Anterior cingulate cortex (tissue), 58 donors: ENCODE results near the gene KHDC3L.

Experiments used
- DNase-seq, 58 donors: peaks; one replicate each; lab custom pipeline; 2025; lab: John Stamatoyannopoulos, UW

Gene KHDC3L

GRCh38 chr6:73362358-73362757 lies at the start of gene KHDC3L:
KHDC3L (plus strand) TSS chr6:73362658; CDS start chr6:73362730, 72 bp downstream.
- DNase-seq = no peak

- no peak for DNase-seq
Observed at GRCh38 chr6:73314577-73315492, 47.6 kb upstream of the KHDC3L start.

GRCh38 chr6:73323323-73323722 lies 39.1 kb upstream of the KHDC3L start:
- DNase-seq = no peak

- DNase-seq = no peak
Observed at GRCh38 chr6:73325656-73326055, 36.8 kb upstream of the KHDC3L start.

GRCh38 chr6:73328790-73329189 lies 33.7 kb upstream of the KHDC3L start:
- DNase-seq = no peak

GRCh38 chr6:73329201-73329600 lies 33.3 kb upstream of the KHDC3L start:
- no peak for DNase-seq

- DNase-seq = no peak
Observed at GRCh38 chr6:73339340-73339739, 23.1 kb upstream of the KHDC3L start.

- no peak for DNase-seq
Observed at GRCh38 chr6:73340048-73340447, 22.4 kb upstream of the KHDC3L start.

GRCh38 chr6:73341335-73341734 lies 21.1 kb upstream of the KHDC3L start:
- no peak for DNase-seq

GRCh38 chr6:73342174-73342573 lies 20.3 kb upstream of the KHDC3L start:
- DNase-seq = no peak

- DNase-seq = no peak
Observed at GRCh38 chr6:73343164-73343563, 19.3 kb upstream of the KHDC3L start.

- DNase-seq = no peak
Observed at GRCh38 chr6:73348550-73349204, 13.8 kb upstream of the KHDC3L start.

- DNase-seq = no peak
Observed at GRCh38 chr6:73349311-73349710, 13.1 kb upstream of the KHDC3L start.

GRCh38 chr6:73353636-73354593 lies 8.5 kb upstream of the KHDC3L start, which contains the start of gene DPPA5:
DPPA5 (minus strand) TSS chr6:73354276; CDS start chr6:73354225, 51 bp downstream.
- no peak for DNase-seq

- no peak for DNase-seq
Observed at GRCh38 chr6:73362869-73363536, 545 bp downstream of the KHDC3L start.

- no peak for DNase-seq
Observed at GRCh38 chr6:73363537-73363875, 1.0 kb downstream of the KHDC3L start.

- DNase-seq = no peak
Observed at GRCh38 chr6:73364121-73364520, 1.7 kb downstream of the KHDC3L start.

- DNase-seq = no peak
Observed at GRCh38 chr6:73364549-73364948, 2.1 kb downstream of the KHDC3L start.

- no peak for DNase-seq
Observed at GRCh38 chr6:73367761-73368355, 5.4 kb downstream of the KHDC3L start.

GRCh38 chr6:73368675-73369074 lies 6.2 kb downstream of the KHDC3L start:
- no peak for DNase-seq
